Measurements from ENCODE around the gene NUCKS1. TPM values are rescaled to one million over a fixed set of nuclear protein-coding genes. Genes with fewer than 3 reads are reported as not detected.

Gene NUCKS1
- total and polyA plus RNA-seq, 10 of the 15 experiments (the other 5 are each of a cell fraction or from before 2014, with no cell fraction given): 40.5 to 135 (median 55.5) TPM

GRCh38 chr1:205690122-205690756 lies 59.7 kb downstream of the NUCKS1 start:
- Histone ChIP-seq H2AFZ (ENCODE audit: control insufficient read depth, low read depth, low read length) (no peak overlapping the region), H3K4me1 (ENCODE audit: control insufficient read depth, insufficient read depth, low read length) (peaks cover 6% of the 10 kb centered on the region; the same call in 1 of the 2 replicates), H4K20me1 (ENCODE audit: control insufficient read depth, insufficient read depth) (no peaks in the 10 kb centered on the region), H3K4me3 (no peak overlapping the region), H3K9me3 (replicated peaks; ENCODE audit: control insufficient read depth, insufficient read depth, low read length) (no peaks in the 10 kb centered on the region), H3K79me2 (ENCODE audit: control insufficient read depth, insufficient read depth, low read length) (no peaks in the 10 kb centered on the region), H3K27me3 (replicated peaks in 1 of 2; ENCODE audit: control insufficient read depth in 2 of 2, insufficient read depth in 2 of 2, low read length in 1 of 2) (no peaks in the 10 kb centered on the region), H3K4me2 (ENCODE audit: control insufficient read depth, insufficient read depth) (no peak overlapping the region), H3K27ac (ENCODE audit: control insufficient read depth, insufficient read depth) (no peak overlapping the region), H3K36me3 (ENCODE audit: control insufficient read depth in 2 of 2, insufficient read depth in 2 of 2, low read length in 1 of 2) (no peaks in the 10 kb centered on the region), H3K9ac (ENCODE audit: control insufficient read depth, insufficient read depth, low read length) (no peak overlapping the region)
- ChIA-PET SMC1A (ENCODE audit: uncharacterized antibody, unreplicated experiment) (interaction anchor here (0.8 kb wide), 1 partner anchor 32 kb away, joined by 3 read pairs; no protein-coding TSS in a partner anchor), CTCF (interaction anchor here (1.3 to 1.4 kb wide), 2 partner anchors 20 to 31 kb away, joined by 3 to 7 read pairs; no protein-coding TSS in a partner anchor), POLR2A (interaction anchor here (1.4 kb wide), 1 partner anchor 21 kb away, joined by 4 read pairs; no protein-coding TSS in a partner anchor), RAD21 (ENCODE audit: unreplicated experiment) (interaction anchor here (0.7 to 2.1 kb wide), 2 partner anchors 20 to 32 kb away, joined by 3 to 7 read pairs; no protein-coding TSS in a partner anchor)
- in situ Hi-C loops (cut with MboI) (no loop called here), intact Hi-C loops (cut with micrococcal nuclease; ENCODE audit: unreplicated experiment) (no loop called here)
- no peak for FAIRE-seq
- no peak for TF ChIP-seq TAF1 (IDR thresholded peaks at IDR 0.05; ENCODE audit: borderline replicate concordance, low read depth, low read length)
- WGBS (ENCODE audit: insufficient coverage, insufficient replicate concordance, low lambda C conversion rate, missing lambda C conversion rate): 50% methylated on average over 8 of the region's 8 CpGs
- no peak for ATAC-seq
- no peak for DNase-seq (ENCODE audit: low read depth, low spot score)
- no TSS peak for BruUV-seq (replicated peaks)

DNA sequence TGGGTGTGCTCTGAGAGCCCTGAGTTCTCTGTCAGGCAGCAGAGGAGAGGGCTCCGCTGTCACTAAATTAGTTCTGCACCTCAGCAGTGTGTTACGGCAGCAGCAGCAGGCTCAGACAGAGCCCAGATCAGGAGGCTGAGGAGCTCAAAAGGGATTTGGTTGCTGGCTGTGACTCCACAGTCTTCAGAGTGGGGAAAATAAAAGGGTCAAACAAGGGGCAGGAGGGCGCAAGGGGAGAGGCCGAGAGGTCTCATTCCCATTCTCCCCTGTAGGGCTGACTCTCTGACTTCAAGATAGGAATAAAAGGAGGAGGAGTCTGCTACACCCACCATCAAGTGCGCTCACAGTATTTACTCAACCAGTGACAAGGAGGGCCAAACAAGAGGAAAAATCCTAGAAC lies 60.5 kb downstream of the NUCKS1 start:
- FAIRE-seq: no peak
- ChIA-PET RAD21 (ENCODE audit: unreplicated experiment) (interaction anchor here (1.9 to 2.1 kb wide), 2 partner anchors 20 to 31 kb away, joined by 4 to 7 read pairs; no protein-coding TSS in a partner anchor), CTCF (interaction anchor here (2.4 to 3.0 kb wide), 2 partner anchors 12 to 31 kb away, joined by 11 to 22 read pairs; no protein-coding TSS in a partner anchor), SMC1A (ENCODE audit: uncharacterized antibody, unreplicated experiment) (interaction anchor here (0.7 to 3.8 kb wide), 5 partner anchors 10 to 31 kb away, joined by 3 to 26 read pairs (median 5); partner anchors contain the start of gene SLC45A3), POLR2A (interaction anchor here (1.4 kb wide), 1 partner anchor 22 kb away, joined by 4 read pairs; no protein-coding TSS in a partner anchor)
- H2AFZ ChIP-seq (ENCODE audit: control insufficient read depth, low read depth, low read length): no peak overlapping the region
- H3K9me3 ChIP-seq (replicated peaks; ENCODE audit: control insufficient read depth, insufficient read depth, low read length): no peaks in the 10 kb centered on the region
- BruUV-seq (replicated peaks): no TSS peak
- H3K27ac ChIP-seq (ENCODE audit: control insufficient read depth, insufficient read depth): no peak overlapping the region
- intact Hi-C loops (cut with micrococcal nuclease; ENCODE audit: unreplicated experiment): no loop called here
- H3K4me1 ChIP-seq (ENCODE audit: control insufficient read depth, insufficient read depth, low read length): peaks cover 6% of the 10 kb centered on the region; the same call in 1 of the 2 replicates
- TF ChIP-seq TCF7 (IDR thresholded peaks at IDR 0.05; ENCODE audit: borderline replicate concordance): no peak
- no peak for TF ChIP-seq IRF4 (IDR thresholded peaks at IDR 0.05; ENCODE audit: low read depth, low read length)
- no peak for TF ChIP-seq GABPA (IDR thresholded peaks at IDR 0.05; ENCODE audit: low read depth)
- TF ChIP-seq TARDBP (IDR thresholded peaks at IDR 0.05; ENCODE audit: borderline replicate concordance): no peak
- TF ChIP-seq ASH2L (IDR thresholded peaks at IDR 0.05; ENCODE audit: borderline replicate concordance, low read depth): no peak
- no peak overlapping the region for H3K4me2 ChIP-seq (ENCODE audit: control insufficient read depth, insufficient read depth)
- 73% methylated on average over 5 of the region's 5 CpGs for WGBS (ENCODE audit: insufficient coverage, insufficient replicate concordance, low lambda C conversion rate, missing lambda C conversion rate)
- no peaks in the 10 kb centered on the region for H3K36me3 ChIP-seq (ENCODE audit: control insufficient read depth in 2 of 2, insufficient read depth in 2 of 2, low read length in 1 of 2)
- in situ Hi-C loops (cut with MboI): no loop called here
- H3K4me3 ChIP-seq: no peak overlapping the region
- H3K79me2 ChIP-seq (ENCODE audit: control insufficient read depth, insufficient read depth, low read length): no peaks in the 10 kb centered on the region
- no peak for ATAC-seq
- no peak overlapping the region for H3K9ac ChIP-seq (ENCODE audit: control insufficient read depth, insufficient read depth, low read length)
- no peaks in the 10 kb centered on the region for H4K20me1 ChIP-seq (ENCODE audit: control insufficient read depth, insufficient read depth)
- no peak for DNase-seq (ENCODE audit: low read depth, low spot score)
- H3K27me3 ChIP-seq (replicated peaks in 1 of 2; ENCODE audit: control insufficient read depth in 2 of 2, insufficient read depth in 2 of 2, low read length in 1 of 2): no peaks in the 10 kb centered on the region

Measured in GM12878 (cell line).